Neural progenitor cell (in vitro differentiated cells): ENCODE data around the gene CACFD1. TPM values are rescaled to one million over a fixed set of nuclear protein-coding genes. Genes with fewer than 3 reads are reported as not detected.

Experiments
- DNase-seq: peaks from one replicate; pipeline ENCODE4 v3.0.0-alpha.2; 2016; ENCODE audit warnings: low spot score
- H2AFZ ChIP-seq: fragments of 200-600 bp; sonication (generic); replicated peaks from 2 replicates; pipeline ENCODE4 v1.6.1; 2016; ENCODE audit warnings: antibody characterized with exemption
- H3F3A ChIP-seq: fragments of 200-600 bp; sonication (generic); 2 replicates; pipeline ENCODE4 v1.6.1; 2016; ENCODE audit warnings: antibody characterized with exemption, low read depth
- H3K27ac ChIP-seq: fragments of 200-600 bp; sonication (generic); 2 replicates; pipeline ENCODE4 v1.5.1; 2016; ENCODE audit warnings: mild to moderate bottlenecking
- H3K27me3 ChIP-seq: fragments of 200-600 bp; sonication (generic); 2 replicates; pipeline ENCODE4 v1.6.1; 2016; ENCODE audit warnings: mild to moderate bottlenecking, moderate library complexity
- H3K36me3 ChIP-seq: fragments of 200-600 bp; sonication (generic); 2 replicates; pipeline ENCODE4 v1.5.1; 2016
- H3K4me1 ChIP-seq: fragments of 200-600 bp; sonication (generic); 2 replicates; pipeline ENCODE4 v1.6.1; 2016; ENCODE audit warnings: mixed run types
- H3K4me2 ChIP-seq: fragments of 200-600 bp; sonication (generic); 2 replicates; pipeline ENCODE4 v1.6.1; 2016
- H3K4me3 ChIP-seq: fragments of 200-600 bp; sonication (generic); 2 replicates; pipeline ENCODE4 v1.5.1; 2016
- H3K79me2 ChIP-seq: fragments of 200-600 bp; sonication (generic); 2 replicates; pipeline ENCODE4 v1.6.1; 2016; ENCODE audit warnings: low read depth
- H3K9ac ChIP-seq: fragments of 200-600 bp; sonication (generic); 2 replicates; pipeline ENCODE4 v1.6.1; 2016
- H3K9me3 ChIP-seq: fragments of 200-600 bp; sonication (generic); 2 replicates; pipeline ENCODE4 v1.5.1; 2016; ENCODE audit warnings: low read depth
- H4K20me1 ChIP-seq: fragments of 200-600 bp; sonication (generic); 2 replicates; pipeline ENCODE4 v1.6.1; 2016; ENCODE audit warnings: low read depth
- H3K27ac Mint-ChIP-seq: 3 replicates; pipeline ENCODE4 v1.8.0; 2021; ENCODE audit warnings: mixed read lengths
- H3K27me3 Mint-ChIP-seq: 2 replicates; pipeline ENCODE4 v1.8.0; 2022; ENCODE audit warnings: low read depth, mild to moderate bottlenecking, inconsistent platforms, moderate library complexity, mixed read lengths; ENCODE audit not compliant: insufficient read depth
- H3K36me3 Mint-ChIP-seq: 3 replicates; pipeline ENCODE4 v1.8.0; 2021; ENCODE audit warnings: mixed read lengths
- H3K4me1 Mint-ChIP-seq: 3 replicates; pipeline ENCODE4 v1.8.0; 2021; ENCODE audit warnings: mixed read lengths
- H3K4me3 Mint-ChIP-seq: 3 replicates; pipeline ENCODE4 v1.8.0; 2021; ENCODE audit warnings: mild to moderate bottlenecking, moderate library complexity, mixed read lengths
- H3K9me3 Mint-ChIP-seq: 3 replicates; pipeline ENCODE4 v1.8.0; 2020; ENCODE audit warnings: mixed read lengths
- EZH2 ChIP-seq: fragments of 200-600 bp; sonication (generic); IDR thresholded peaks from 2 replicates; pipeline ENCODE4 v1.6.1; 2017; ENCODE audit warnings: antibody characterized with exemption, mild to moderate bottlenecking, moderate library complexity
- EZH2phosphoT487 ChIP-seq: fragments of 200-600 bp; sonication (generic); IDR thresholded peaks from 2 replicates; pipeline ENCODE4 v1.6.1; 2017; ENCODE audit warnings: antibody characterized with exemption
- total RNA-seq: library from RNA; depleted of rRNA; stranded (reverse); fragments of >200 nt; gene quantifications from 2 replicates; pipeline ENCODE4 v1.2.3, GENCODE V29; 2015; ENCODE audit warnings: low replicate concordance
- TF ChIP-seq, protein P1 (sequence below): fragments of 200-600 bp; sonication (generic); IDR thresholded peaks from 2 replicates; pipeline ENCODE4 v1.5.1; 2017; ENCODE audit warnings: antibody characterized with exemption, mild to moderate bottlenecking

Gene CACFD1
- total RNA-seq, 1 donor from 2014 or later, result 15.7 TPM

DNA sequence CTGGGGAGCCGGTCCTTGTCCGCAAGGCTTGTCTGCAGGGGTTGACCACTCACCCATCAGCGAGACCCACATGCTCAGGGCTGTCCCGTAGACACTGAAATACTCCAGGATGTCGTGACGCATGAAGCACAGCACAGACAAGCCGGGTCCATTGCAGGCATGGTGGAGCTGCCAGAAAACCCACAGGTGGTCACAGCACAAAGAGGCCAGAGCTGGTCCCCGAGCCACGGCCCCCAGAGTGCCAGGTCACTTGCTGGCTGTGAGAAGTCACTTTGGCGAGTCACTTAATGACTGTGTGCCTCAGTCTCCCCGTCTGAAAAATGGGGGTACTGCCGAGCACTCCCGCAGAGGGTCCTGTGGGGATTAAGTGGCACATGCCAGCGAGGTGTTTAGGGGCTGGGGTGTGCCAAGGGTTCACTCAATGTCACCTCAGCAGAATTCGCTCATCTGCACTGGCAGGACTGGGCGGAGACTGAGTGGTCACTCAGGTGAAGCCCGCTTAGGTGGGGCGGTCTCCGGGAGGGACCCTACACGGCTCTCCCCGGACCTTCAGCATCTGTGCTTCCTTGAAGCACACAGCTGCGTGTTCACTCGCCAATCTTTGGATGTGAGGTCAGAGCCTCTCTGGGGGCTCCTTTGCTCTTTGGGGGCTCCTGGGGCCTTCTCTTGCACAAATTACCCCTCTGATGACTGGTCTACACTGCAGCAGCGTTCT is 60.5 kb downstream of the CACFD1 start:
- Histone ChIP-seq H3F3A (no peaks in the 10 kb centered on the region), H4K20me1 (no peaks in the 10 kb centered on the region), H3K36me3 (no peaks in the 10 kb centered on the region), H3K4me3 (no peak overlapping the region), H3K27ac (no peak overlapping the region), H3K79me2 (no peaks in the 10 kb centered on the region), H3K9me3 (no peaks in the 10 kb centered on the region), H3K4me2 (no peak overlapping the region), H3K4me1 (no peaks in the 10 kb centered on the region), H3K9ac (no peak overlapping the region), H2AFZ (no peak overlapping the region), H3K27me3 (no peaks in the 10 kb centered on the region)
- TF ChIP-seq, protein P1, sequence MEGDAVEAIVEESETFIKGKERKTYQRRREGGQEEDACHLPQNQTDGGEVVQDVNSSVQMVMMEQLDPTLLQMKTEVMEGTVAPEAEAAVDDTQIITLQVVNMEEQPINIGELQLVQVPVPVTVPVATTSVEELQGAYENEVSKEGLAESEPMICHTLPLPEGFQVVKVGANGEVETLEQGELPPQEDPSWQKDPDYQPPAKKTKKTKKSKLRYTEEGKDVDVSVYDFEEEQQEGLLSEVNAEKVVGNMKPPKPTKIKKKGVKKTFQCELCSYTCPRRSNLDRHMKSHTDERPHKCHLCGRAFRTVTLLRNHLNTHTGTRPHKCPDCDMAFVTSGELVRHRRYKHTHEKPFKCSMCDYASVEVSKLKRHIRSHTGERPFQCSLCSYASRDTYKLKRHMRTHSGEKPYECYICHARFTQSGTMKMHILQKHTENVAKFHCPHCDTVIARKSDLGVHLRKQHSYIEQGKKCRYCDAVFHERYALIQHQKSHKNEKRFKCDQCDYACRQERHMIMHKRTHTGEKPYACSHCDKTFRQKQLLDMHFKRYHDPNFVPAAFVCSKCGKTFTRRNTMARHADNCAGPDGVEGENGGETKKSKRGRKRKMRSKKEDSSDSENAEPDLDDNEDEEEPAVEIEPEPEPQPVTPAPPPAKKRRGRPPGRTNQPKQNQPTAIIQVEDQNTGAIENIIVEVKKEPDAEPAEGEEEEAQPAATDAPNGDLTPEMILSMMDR, result no peak
- TF ChIP-seq EZH2, result no peak
- no peak for TF ChIP-seq EZH2phosphoT487
- H3K9me3 Mint-ChIP-seq, result no peaks in the 10 kb centered on the region
- no peak for DNase-seq
- H3K27me3 Mint-ChIP-seq, result peaks cover 10% of the 10 kb centered on the region
- H3K36me3 Mint-ChIP-seq, result no peaks in the 10 kb centered on the region
- H3K27ac Mint-ChIP-seq, result no peak overlapping the region
- peaks cover 27% of the 10 kb centered on the region for H3K4me1 Mint-ChIP-seq
- H3K4me3 Mint-ChIP-seq, result no peak overlapping the region

Other genes with a start within 250 kb of the CACFD1 start
- not detected in 2 replicates for gene ABO, start 184.8 kb upstream of the CACFD1 start, total RNA-seq
- 13.2 and 32.9 TPM in 2 replicates for gene SURF6, start 123.8 kb upstream of the CACFD1 start, total RNA-seq
- gene MED22, start 111.8 kb upstream of the CACFD1 start, total RNA-seq, result 31.7 and 66.5 TPM in 2 replicates
- gene RPL7A, start 111.8 kb upstream of the CACFD1 start, total RNA-seq, result 3,449 and 3,613 TPM in 2 replicates
- gene SURF1, start 103.5 kb upstream of the CACFD1 start, total RNA-seq, result 31.0 and 36.7 TPM in 2 replicates
- 16.0 and 19.6 TPM in 2 replicates for gene SURF2, start 103.4 kb upstream of the CACFD1 start, total RNA-seq
- 102 and 155 TPM in 2 replicates for gene SURF4, start 83.9 kb upstream of the CACFD1 start, total RNA-seq
- gene STKLD1, start 83.6 kb upstream of the CACFD1 start, total RNA-seq, result 0.58 and 0.65 TPM in 2 replicates
- gene REXO4, start 42.0 kb upstream of the CACFD1 start, total RNA-seq, result 17.9 and 24.9 TPM in 2 replicates
- gene ADAMTS13, start 37.6 kb upstream of the CACFD1 start, total RNA-seq, result 2.4 and 6.1 TPM in 2 replicates
- gene SLC2A6, start 19.1 kb downstream of the CACFD1 start, total RNA-seq, result 2.3 and 8.8 TPM in 2 replicates
- gene MYMK, start 65.0 kb downstream of the CACFD1 start, total RNA-seq, result not detected in 2 replicates
- gene ADAMTSL2, start 74.7 kb downstream of the CACFD1 start, total RNA-seq, result 0.30 and 0.99 TPM in 2 replicates
- gene FAM163B, start 149.4 kb downstream of the CACFD1 start, total RNA-seq, result 0.31 TPM in 1 of 2 replicates, not detected in the other
- not detected in 2 replicates for gene DBH, start 176.4 kb downstream of the CACFD1 start, total RNA-seq